Measurements from ENCODE around the gene BMERB1.
"Not testable (repeated sequence)": the region's sequence is repeated elsewhere in the genome, so short reads cannot be mapped to it uniquely, and the experiment has no call there.

The BMERB1 gene

GRCh38 chr16:15434425-15435215 lies at the start of gene BMERB1:
Gene BMERB1 (plus strand): TSS chr16:15434588. CDS start chr16:15434654, 66 bp downstream.
- DNase-seq (ENCODE audit: low read depth) = peak; percentile 69

- not testable (repeated sequence) for DNase-seq (ENCODE audit: low read depth)
Observed at GRCh38 chr16:15388060-15388459, 46.3 kb upstream of the BMERB1 start.

GRCh38 chr16:15389916-15390315 lies 44.5 kb upstream of the BMERB1 start:
- DNase-seq (ENCODE audit: low read depth) = not testable (repeated sequence)

- DNase-seq (ENCODE audit: low read depth) = not testable (repeated sequence)
Observed at GRCh38 chr16:15393025-15393424, 41.4 kb upstream of the BMERB1 start.

- DNase-seq (ENCODE audit: low read depth) = peak; percentile 3
Observed at GRCh38 chr16:15395631-15396508, 38.5 kb upstream of the BMERB1 start, which contains the start of gene MPV17L. Gene MPV17L (plus strand): TSS chr16:15395754. CDS start chr16:15395898, 144 bp downstream.

GRCh38 chr16:15396509-15396829 lies 37.9 kb upstream of the BMERB1 start:
- DNase-seq (ENCODE audit: low read depth) = not testable (repeated sequence)

GRCh38 chr16:15396948-15397594 lies 37.3 kb upstream of the BMERB1 start:
- no peak for DNase-seq (ENCODE audit: low read depth)

- DNase-seq (ENCODE audit: low read depth) = no peak
Observed at GRCh38 chr16:15398618-15399316, 35.6 kb upstream of the BMERB1 start.

- no peak for DNase-seq (ENCODE audit: low read depth)
Observed at GRCh38 chr16:15399317-15399716, 35.1 kb upstream of the BMERB1 start.

- DNase-seq (ENCODE audit: low read depth) = not testable (repeated sequence)
Observed at GRCh38 chr16:15400314-15400713, 34.1 kb upstream of the BMERB1 start.

- DNase-seq (ENCODE audit: low read depth) = no peak
Observed at GRCh38 chr16:15401972-15402371, 32.4 kb upstream of the BMERB1 start.

GRCh38 chr16:15403392-15403995 lies 30.9 kb upstream of the BMERB1 start:
- DNase-seq (ENCODE audit: low read depth) = no peak

GRCh38 chr16:15404091-15404490 lies 30.3 kb upstream of the BMERB1 start:
- not testable (repeated sequence) for DNase-seq (ENCODE audit: low read depth)

GRCh38 chr16:15404792-15405191 lies 29.6 kb upstream of the BMERB1 start:
- DNase-seq (ENCODE audit: low read depth) = no peak

GRCh38 chr16:15407756-15408155 lies 26.6 kb upstream of the BMERB1 start:
- DNase-seq (ENCODE audit: low read depth) = not testable (repeated sequence)

- DNase-seq (ENCODE audit: low read depth) = not testable (repeated sequence)
Observed at GRCh38 chr16:15409476-15409875, 24.9 kb upstream of the BMERB1 start.

GRCh38 chr16:15415511-15415985 lies 18.8 kb upstream of the BMERB1 start:
- DNase-seq (ENCODE audit: low read depth) = no peak

GRCh38 chr16:15417197-15417596 lies 17.2 kb upstream of the BMERB1 start:
- no peak for DNase-seq (ENCODE audit: low read depth)

- no peak for DNase-seq (ENCODE audit: low read depth)
Observed at GRCh38 chr16:15418206-15418605, 16.2 kb upstream of the BMERB1 start.

GRCh38 chr16:15421696-15422095 lies 12.7 kb upstream of the BMERB1 start:
- not testable (repeated sequence) for DNase-seq (ENCODE audit: low read depth)

GRCh38 chr16:15422222-15422621 lies 12.2 kb upstream of the BMERB1 start:
- DNase-seq (ENCODE audit: low read depth) = no peak
